H1 (cell line): ENCODE data around the gene KRT85. TPM values are rescaled to one million over a fixed set of nuclear protein-coding genes. Genes with fewer than 3 reads are reported as not detected.
A peak's percentile ranks its signal among the peaks of the same experiment; 100 is the strongest.

Experiments used
- ASH2L ChIP-seq: fragments of 200-600, 300-600 bp; sonication (generic); IDR thresholded peaks from one replicate; pipeline ENCODE4 v1.7.1; 2017; ENCODE audit warnings: low read length
- BCL11A ChIP-seq, 2 experiments: IDR thresholded peaks; one replicate each; pipeline ENCODE4 v1.6.1; 2011; ENCODE audit warnings: low read depth in 2 of 2, low read length in 2 of 2, mild to moderate bottlenecking in 2 of 2
- CBX8 ChIP-seq: fragments of 300-800, 300-1000 bp; sonication (generic); IDR thresholded peaks from 2 replicates; pipeline ENCODE4 v1.7.1; 2016; ENCODE audit warnings: low read depth, low read length, borderline replicate concordance
- CHD1 ChIP-seq: IDR thresholded peaks from 2 replicates; pipeline ENCODE4 v1.6.1; 2012; ENCODE audit warnings: low read depth, low read length, improper control_type of control experiment
- HDAC6 ChIP-seq: IDR thresholded peaks from one replicate; pipeline ENCODE4 v1.7.1; 2012; ENCODE audit warnings: low read depth, mild to moderate bottlenecking, inconsistent platforms, low read length, moderate library complexity
- JUN ChIP-seq: IDR thresholded peaks from 2 replicates; pipeline ENCODE4 v1.6.1; 2011; ENCODE audit warnings: low read depth, mild to moderate bottlenecking, improper control_type of control experiment, low read length
- KDM5A ChIP-seq: fragments of 200-600 bp; IDR thresholded peaks from 2 replicates; pipeline ENCODE4 v1.7.1; 2012; ENCODE audit warnings: mild to moderate bottlenecking, low read length, inconsistent platforms, mixed read lengths
- MAFK ChIP-seq: IDR thresholded peaks from 2 replicates; pipeline ENCODE4 v1.6.1; 2012; ENCODE audit warnings: low read depth, mild to moderate bottlenecking, improper control_type of control experiment, low read length
- NRF1 ChIP-seq: IDR thresholded peaks from 2 replicates; pipeline ENCODE4 v1.6.1; 2011; ENCODE audit warnings: mild to moderate bottlenecking, low read depth, low read length, improper control_type of control experiment
- RFX5 ChIP-seq: IDR thresholded peaks from 2 replicates; pipeline ENCODE4 v1.6.1; 2011; ENCODE audit warnings: low read depth, low read length, improper control_type of control experiment, borderline replicate concordance
- RNF2 ChIP-seq: fragments of 200-900, 300-1000 bp; sonication (generic); IDR thresholded peaks from 2 replicates; pipeline ENCODE4 v1.7.1; 2016; ENCODE audit warnings: borderline replicate concordance, low read depth, mild to moderate bottlenecking, antibody characterized with exemption, low read length; ENCODE audit not compliant: poor library complexity, severe bottlenecking; ENCODE audit errors: missing control alignments
- SIN3A ChIP-seq, 2 experiments: IDR thresholded peaks in 1 of 2; conservative IDR thresholded peaks in 1 of 2; 2 replicates each; pipeline ENCODE4 v1.6.1; 2011 to 2012; ENCODE audit warnings: low read length in 2 of 2, improper control_type of control experiment in 1 of 2, low read depth in 1 of 2, mild to moderate bottlenecking in 1 of 2
- SIX5 ChIP-seq: IDR thresholded peaks from 2 replicates; pipeline ENCODE4 v1.6.1; 2011; ENCODE audit warnings: mild to moderate bottlenecking, low read depth, low read length
- SP4 ChIP-seq: IDR thresholded peaks from 2 replicates; pipeline ENCODE4 v1.6.1; 2012; ENCODE audit warnings: low read length, inconsistent platforms
- SRF ChIP-seq: IDR thresholded peaks from 2 replicates; pipeline ENCODE4 v1.6.1; 2011; ENCODE audit warnings: mild to moderate bottlenecking, low read depth, low read length, moderate library complexity
- SUZ12 ChIP-seq: fragments of 200-600 bp; sonication (generic); IDR thresholded peaks from 2 replicates; pipeline ENCODE4 v1.6.1; 2012; ENCODE audit warnings: mild to moderate bottlenecking, inconsistent platforms, low read length, moderate library complexity, mixed read lengths
- TAF1 ChIP-seq: IDR thresholded peaks from 2 replicates; pipeline ENCODE4 v1.6.1; 2011; ENCODE audit warnings: mild to moderate bottlenecking, low read depth, low read length
- TAF7 ChIP-seq: optimal IDR thresholded peaks from 2 replicates; pipeline ENCODE3; 2011; ENCODE audit warnings: low read depth, mild to moderate bottlenecking, inconsistent platforms, low read length, moderate library complexity, borderline replicate concordance
- ZNF274 ChIP-seq: IDR thresholded peaks from 2 replicates; pipeline ENCODE4 v1.7.0; 2012; ENCODE audit warnings: low read length, borderline replicate concordance; ENCODE audit errors: extremely low read depth
- polyA plus RNA-seq, 7 experiments: library from polyadenylated mRNA; depleted of rRNA in 3 of 7; stranded (reverse) in 5 of 7; unstranded in 2 of 7; fragments of >200 nt in 5 of 7; fragments of 200-250 nt in 2 of 7; gene quantifications; 1 replicate in 5 of 7; 2 replicates in 1 of 7; 4 replicates in 1 of 7; pipeline versions ENCODE4 v1.2.1 to v1.2.3, GENCODE V29; 2011 to 2013; ENCODE audit warnings: missing spikeins in 2 of 7, mixed read lengths in 2 of 7
- total RNA-seq: library from RNA; stranded (reverse); fragmentation: NEBNext Ultra II Directional; extraction: Animal tissue kit (Norgen Biotek cat#: 25700); gene quantifications from 2 replicates; pipeline ENCODE4 v1.2.1, GENCODE V29; 2021
- TF ChIP-seq, protein P1 (sequence below): IDR thresholded peaks from 2 replicates; pipeline ENCODE4 v1.6.1; 2012; ENCODE audit warnings: inconsistent platforms
- TF ChIP-seq, protein P2 (sequence below), 3 experiments: IDR thresholded peaks; 1 replicate in 2 of 3; 2 replicates in 1 of 3; pipeline versions ENCODE4 v1.5.1 to v1.6.1; 2011; ENCODE audit warnings: low read length in 3 of 3, mild to moderate bottlenecking in 3 of 3, inconsistent platforms in 2 of 3, low read depth in 1 of 3, moderate library complexity in 1 of 3; ENCODE audit not compliant: insufficient read depth in 1 of 3; ENCODE audit errors: control extremely low read depth in 1 of 3
- TF ChIP-seq, protein P3 (sequence below): IDR thresholded peaks from 2 replicates; pipeline ENCODE4 v1.6.1; 2011; ENCODE audit warnings: low read depth, mild to moderate bottlenecking, low read length; ENCODE audit not compliant: insufficient read depth

The KRT85 gene
- total and polyA plus RNA-seq, 2 of the 8 experiments (the other 6 are each of a cell fraction or from before 2014, with no cell fraction given) = not detected

DNA sequence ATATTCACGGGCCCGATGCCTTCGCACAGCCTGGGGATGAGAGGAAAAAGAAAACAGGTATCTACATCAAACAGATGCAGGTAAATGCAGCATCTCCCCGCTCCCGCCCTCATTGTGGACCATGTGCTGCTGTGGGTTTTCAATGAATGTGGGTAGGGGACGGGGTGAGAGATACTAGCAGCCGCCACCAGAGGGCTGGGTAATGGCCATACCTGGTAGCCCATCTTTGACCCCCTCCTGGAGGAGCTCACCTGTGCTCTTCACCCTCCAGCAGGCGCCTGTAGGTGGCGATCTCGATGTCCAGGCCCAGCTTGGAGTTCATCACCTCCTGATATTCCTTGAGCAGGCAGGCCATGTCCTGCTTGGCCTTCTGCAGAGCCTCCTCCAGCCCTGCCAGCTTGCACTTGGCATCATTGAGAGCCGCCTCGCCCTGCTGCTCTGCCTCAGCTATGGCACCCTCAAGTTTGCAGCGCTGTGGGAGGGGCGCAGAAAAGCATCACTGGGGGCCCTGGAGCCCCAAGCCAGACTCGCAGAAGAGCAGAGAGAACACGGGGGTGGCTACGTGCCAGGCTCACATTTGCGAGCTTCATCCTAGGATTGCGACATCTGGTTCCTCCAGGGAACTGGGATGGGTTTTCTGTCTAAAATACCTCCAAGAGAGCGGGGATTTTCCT is 28.6 kb upstream of the KRT85 start (continued):
- TF ChIP-seq KDM5A (no peak), ZNF274 (no peak), ASH2L (no peak), RFX5 (no peak), TAF1 (no peak), CBX8 (no peak), SRF (no peak; the same call in 1 of the 2 replicates), RNF2 (no peak), BCL11A (IDR thresholded peaks at IDR 0.05; ENCODE audit: low read depth in 2 of 2, low read length in 2 of 2) (no peak), TAF7 (peak; percentile 32), SIN3A (conservative IDR thresholded peaks at IDR 0.05 in 1 of 2, IDR thresholded peaks at IDR 0.05 in 1 of 2; ENCODE audit: low read depth in 1 of 2, low read length in 2 of 2) (no peak), SP4 (no peak), SIX5 (no peak), SUZ12 (no peak), JUN (no peak), MAFK (no peak), CHD1 (no peak), NRF1 (no peak), HDAC6 (no peak)
- TF ChIP-seq, protein P1, sequence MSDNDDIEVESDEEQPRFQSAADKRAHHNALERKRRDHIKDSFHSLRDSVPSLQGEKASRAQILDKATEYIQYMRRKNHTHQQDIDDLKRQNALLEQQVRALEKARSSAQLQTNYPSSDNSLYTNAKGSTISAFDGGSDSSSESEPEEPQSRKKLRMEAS = peak; percentile 88
- TF ChIP-seq, protein P2, sequence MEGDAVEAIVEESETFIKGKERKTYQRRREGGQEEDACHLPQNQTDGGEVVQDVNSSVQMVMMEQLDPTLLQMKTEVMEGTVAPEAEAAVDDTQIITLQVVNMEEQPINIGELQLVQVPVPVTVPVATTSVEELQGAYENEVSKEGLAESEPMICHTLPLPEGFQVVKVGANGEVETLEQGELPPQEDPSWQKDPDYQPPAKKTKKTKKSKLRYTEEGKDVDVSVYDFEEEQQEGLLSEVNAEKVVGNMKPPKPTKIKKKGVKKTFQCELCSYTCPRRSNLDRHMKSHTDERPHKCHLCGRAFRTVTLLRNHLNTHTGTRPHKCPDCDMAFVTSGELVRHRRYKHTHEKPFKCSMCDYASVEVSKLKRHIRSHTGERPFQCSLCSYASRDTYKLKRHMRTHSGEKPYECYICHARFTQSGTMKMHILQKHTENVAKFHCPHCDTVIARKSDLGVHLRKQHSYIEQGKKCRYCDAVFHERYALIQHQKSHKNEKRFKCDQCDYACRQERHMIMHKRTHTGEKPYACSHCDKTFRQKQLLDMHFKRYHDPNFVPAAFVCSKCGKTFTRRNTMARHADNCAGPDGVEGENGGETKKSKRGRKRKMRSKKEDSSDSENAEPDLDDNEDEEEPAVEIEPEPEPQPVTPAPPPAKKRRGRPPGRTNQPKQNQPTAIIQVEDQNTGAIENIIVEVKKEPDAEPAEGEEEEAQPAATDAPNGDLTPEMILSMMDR (IDR thresholded peaks at IDR 0.05; ENCODE audit: control extremely low read depth in 1 of 3, insufficient read depth in 1 of 3, low read depth in 1 of 3, low read length in 3 of 3) = peak; percentile 81 to 99 (median 98)
- TF ChIP-seq, protein P3, sequence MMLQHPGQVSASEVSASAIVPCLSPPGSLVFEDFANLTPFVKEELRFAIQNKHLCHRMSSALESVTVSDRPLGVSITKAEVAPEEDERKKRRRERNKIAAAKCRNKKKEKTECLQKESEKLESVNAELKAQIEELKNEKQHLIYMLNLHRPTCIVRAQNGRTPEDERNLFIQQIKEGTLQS = no peak
